GM19455 (cell line): Measurements from ENCODE around the gene PRKCQ.
"Not testable (repeated sequence)": the region's sequence is repeated elsewhere in the genome, so short reads cannot be mapped to it uniquely, and the experiment has no call there.

ENCODE experiments used
- ATAC-seq: cut with Tn5 transposase; IDR thresholded peaks from one replicate; pipeline ENCODE4 v1.9.1; 2021; ENCODE audit not compliant: unreplicated experiment

The PRKCQ gene

GRCh38 chr10:6390213-6390845 is 189.7 kb downstream of the PRKCQ start:
- ATAC-seq: no peak

- ATAC-seq: no peak
These were observed 191.7 kb downstream of the PRKCQ start for GRCh38 chr10:6388261-6388893.

GRCh38 chr10:6386960-6387359 is 193.1 kb downstream of the PRKCQ start:
- no peak for ATAC-seq

- ATAC-seq: no peak
These were observed 193.7 kb downstream of the PRKCQ start for GRCh38 chr10:6386346-6386745.

- no peak for ATAC-seq
These were observed 194.4 kb downstream of the PRKCQ start for GRCh38 chr10:6385665-6386064.

- ATAC-seq: no peak
These were observed 195.2 kb downstream of the PRKCQ start for GRCh38 chr10:6384847-6385246.

- no peak for ATAC-seq
These were observed 196.0 kb downstream of the PRKCQ start for GRCh38 chr10:6384031-6384430.

- ATAC-seq: no peak
These were observed 196.8 kb downstream of the PRKCQ start for GRCh38 chr10:6383096-6383812.

- ATAC-seq: no peak
These were observed 198.0 kb downstream of the PRKCQ start for GRCh38 chr10:6382081-6382480.

GRCh38 chr10:6380478-6380877 is 199.6 kb downstream of the PRKCQ start:
- ATAC-seq: not testable (repeated sequence)

GRCh38 chr10:6379015-6379776 is 200.9 kb downstream of the PRKCQ start:
- no peak for ATAC-seq
